ENCODE results near the gene MGMT. TPM values are rescaled to one million over a fixed set of nuclear protein-coding genes. Genes with fewer than 3 reads are reported as not detected.

Gene MGMT
- total RNA-seq, 1 donor from 2014 or later: 19.4 TPM

DNA sequence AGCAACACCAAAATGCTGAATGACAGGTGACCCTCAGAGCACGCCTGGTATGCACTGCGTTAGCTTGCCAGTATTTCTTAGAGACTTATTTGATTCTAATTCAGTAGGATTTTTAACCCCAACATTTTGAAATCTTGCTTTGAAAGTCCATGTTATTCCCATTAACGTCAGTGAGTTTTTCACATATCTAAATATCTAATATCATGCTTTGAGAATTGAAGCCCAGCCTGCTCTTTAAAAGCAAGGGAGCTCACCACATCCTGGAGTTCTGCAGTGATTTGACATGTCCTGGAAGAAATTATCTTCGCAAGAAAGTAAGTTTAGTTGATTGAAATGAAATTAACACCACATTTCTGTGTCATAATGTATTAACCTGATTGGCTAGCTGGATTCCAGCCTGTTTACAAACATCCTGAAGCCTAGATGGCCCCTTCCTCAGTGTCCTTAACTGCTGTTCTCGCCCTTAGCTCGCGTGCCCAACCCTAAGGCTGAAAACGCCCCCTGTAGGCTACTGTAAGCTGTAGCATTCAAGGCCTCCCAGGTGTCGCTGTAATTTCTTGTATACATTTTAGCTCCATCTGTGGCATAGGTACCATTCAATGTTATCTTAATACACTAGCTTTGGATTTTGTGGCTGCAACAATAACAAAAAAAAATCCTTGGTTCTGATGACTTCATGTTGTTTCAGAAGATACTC lies 191.5 kb downstream of the MGMT start:
- no peak overlapping the region for H3K27ac ChIP-seq
- no peak overlapping the region for H3K4me3 ChIP-seq
- DNase-seq (no peak), ATAC-seq (no peak)
- H3K4me1 ChIP-seq: no peaks in the 10 kb centered on the region
- no peaks in the 10 kb centered on the region for H3K27me3 ChIP-seq
- intact Hi-C loops (cut with DNase I): no loop called here
- TF ChIP-seq, protein P1, sequence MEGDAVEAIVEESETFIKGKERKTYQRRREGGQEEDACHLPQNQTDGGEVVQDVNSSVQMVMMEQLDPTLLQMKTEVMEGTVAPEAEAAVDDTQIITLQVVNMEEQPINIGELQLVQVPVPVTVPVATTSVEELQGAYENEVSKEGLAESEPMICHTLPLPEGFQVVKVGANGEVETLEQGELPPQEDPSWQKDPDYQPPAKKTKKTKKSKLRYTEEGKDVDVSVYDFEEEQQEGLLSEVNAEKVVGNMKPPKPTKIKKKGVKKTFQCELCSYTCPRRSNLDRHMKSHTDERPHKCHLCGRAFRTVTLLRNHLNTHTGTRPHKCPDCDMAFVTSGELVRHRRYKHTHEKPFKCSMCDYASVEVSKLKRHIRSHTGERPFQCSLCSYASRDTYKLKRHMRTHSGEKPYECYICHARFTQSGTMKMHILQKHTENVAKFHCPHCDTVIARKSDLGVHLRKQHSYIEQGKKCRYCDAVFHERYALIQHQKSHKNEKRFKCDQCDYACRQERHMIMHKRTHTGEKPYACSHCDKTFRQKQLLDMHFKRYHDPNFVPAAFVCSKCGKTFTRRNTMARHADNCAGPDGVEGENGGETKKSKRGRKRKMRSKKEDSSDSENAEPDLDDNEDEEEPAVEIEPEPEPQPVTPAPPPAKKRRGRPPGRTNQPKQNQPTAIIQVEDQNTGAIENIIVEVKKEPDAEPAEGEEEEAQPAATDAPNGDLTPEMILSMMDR (IDR thresholded peaks at IDR 0.05): peak; percentile 14
- H3K36me3 ChIP-seq: no peaks in the 10 kb centered on the region
- no peaks in the 10 kb centered on the region for H3K9me3 ChIP-seq

DNA sequence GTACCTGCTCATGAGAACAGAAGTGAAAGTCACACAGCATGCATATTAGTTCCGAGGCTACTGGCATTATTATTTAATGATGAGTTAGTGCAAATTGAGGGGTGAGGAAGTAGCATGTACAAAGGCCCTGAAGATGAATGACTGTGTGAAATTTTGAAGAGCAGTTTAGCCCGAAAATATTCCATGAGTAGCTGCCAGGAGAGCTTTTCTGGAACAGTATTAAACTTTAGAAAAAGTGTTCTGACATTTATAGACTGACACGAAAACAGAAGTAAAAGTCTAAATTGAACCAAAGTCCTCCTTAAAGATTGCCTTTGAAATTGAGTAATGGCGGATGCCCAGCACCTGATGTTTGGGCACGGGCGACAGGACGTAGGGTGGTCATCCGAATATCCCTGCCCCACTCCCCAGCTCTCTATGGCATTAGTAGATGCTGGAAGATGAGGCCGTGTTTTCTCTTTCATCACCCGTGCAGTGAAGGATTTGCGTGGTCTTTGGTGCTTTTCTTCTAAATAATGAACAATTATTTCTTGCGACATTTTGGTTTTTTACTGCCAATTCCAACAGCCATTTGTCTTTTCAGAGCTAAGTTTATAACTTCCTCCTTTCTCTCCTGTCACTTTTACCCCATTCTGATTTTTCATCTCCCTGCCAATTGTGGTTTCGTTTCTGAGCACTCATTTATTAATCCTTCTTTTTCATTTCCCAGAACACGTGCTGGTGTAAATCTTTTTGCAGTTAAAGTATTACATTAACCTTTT lies 192.6 kb downstream of the MGMT start:
- H3K27ac ChIP-seq: no peak overlapping the region
- no peaks in the 10 kb centered on the region for H3K27me3 ChIP-seq
- no peak overlapping the region for H3K4me3 ChIP-seq
- no peaks in the 10 kb centered on the region for H3K36me3 ChIP-seq
- intact Hi-C loops (cut with DNase I): no loop called here
- TF ChIP-seq, protein P1 (IDR thresholded peaks at IDR 0.05): no peak
- H3K4me1 ChIP-seq: no peaks in the 10 kb centered on the region
- ATAC-seq (no peak), DNase-seq (no peak)
- H3K9me3 ChIP-seq: no peaks in the 10 kb centered on the region

DNA sequence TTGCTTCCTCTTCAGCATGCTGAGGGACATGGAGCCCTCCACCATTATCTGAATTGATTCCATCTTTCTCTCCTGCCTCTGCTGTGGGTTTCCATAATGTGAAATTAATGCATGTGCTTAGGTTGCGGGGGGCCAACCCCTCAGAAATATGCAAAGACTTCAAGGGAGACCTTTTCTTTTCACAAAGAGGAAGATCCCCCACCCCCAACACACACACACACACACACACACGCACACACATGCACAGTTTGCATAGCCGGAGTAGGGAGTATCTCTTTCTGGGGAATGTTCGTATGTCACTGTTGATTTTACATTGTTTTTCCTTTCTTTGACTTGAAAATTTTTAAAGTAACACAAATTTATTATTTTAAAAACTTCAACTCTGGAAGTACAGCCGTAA lies 193.5 kb downstream of the MGMT start:
- intact Hi-C loops (cut with DNase I): no loop called here
- Histone ChIP-seq H3K36me3 (no peaks in the 10 kb centered on the region), H3K27ac (no peak overlapping the region), H3K9me3 (no peaks in the 10 kb centered on the region), H3K27me3 (no peaks in the 10 kb centered on the region), H3K4me1 (no peaks in the 10 kb centered on the region), H3K4me3 (no peak overlapping the region)
- ATAC-seq: no peak
- no peak for DNase-seq
- TF ChIP-seq, protein P1 (IDR thresholded peaks at IDR 0.05): no peak

DNA sequence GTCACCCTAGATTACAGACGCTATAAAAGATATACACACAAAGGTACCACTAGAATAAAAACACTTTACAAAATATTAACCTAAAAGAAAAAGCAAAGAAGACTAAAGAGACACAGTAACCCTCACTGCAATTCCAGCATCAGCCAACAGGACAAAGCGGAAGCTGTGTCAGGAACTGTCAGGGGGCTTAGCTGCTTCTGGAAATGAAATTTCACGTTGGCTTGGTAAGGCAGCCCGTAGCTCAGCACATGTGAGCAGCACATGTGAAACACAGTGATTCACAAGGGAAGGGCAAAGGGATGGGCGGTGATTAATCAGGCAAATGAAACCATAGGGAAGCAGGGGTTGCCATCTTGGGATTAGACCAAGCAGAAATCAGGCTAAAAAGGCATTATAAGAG lies 195.4 kb downstream of the MGMT start:
- H3K9me3 ChIP-seq: no peaks in the 10 kb centered on the region
- ATAC-seq (no peak), DNase-seq (no peak)
- no peaks in the 10 kb centered on the region for H3K36me3 ChIP-seq
- H3K27ac ChIP-seq: no peak overlapping the region
- intact Hi-C loops (cut with DNase I): no loop called here
- TF ChIP-seq, protein P1 (IDR thresholded peaks at IDR 0.05): no peak
- no peaks in the 10 kb centered on the region for H3K27me3 ChIP-seq
- no peaks in the 10 kb centered on the region for H3K4me1 ChIP-seq
- H3K4me3 ChIP-seq: no peak overlapping the region

DNA sequence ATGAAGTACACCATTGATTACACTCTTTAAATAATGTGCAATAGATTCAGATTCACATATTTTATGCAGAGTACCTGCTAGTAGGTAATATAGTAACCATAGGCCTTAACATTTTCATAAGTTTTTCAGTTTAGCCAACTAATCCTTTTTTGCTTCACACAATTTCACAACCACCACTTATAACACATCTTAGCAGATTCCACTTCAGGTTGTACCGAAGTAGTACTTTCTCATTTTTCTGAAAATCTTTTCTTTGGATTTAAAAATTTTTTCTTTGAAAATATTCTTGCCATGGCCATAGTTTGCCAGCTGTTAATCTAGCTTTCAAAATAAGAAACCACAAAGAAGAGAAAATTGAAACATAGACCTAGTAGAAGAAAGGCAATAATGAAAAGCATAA lies 203.1 kb downstream of the MGMT start:
- no peak for DNase-seq

More for the DNA sequence above, 203.1 kb downstream of the MGMT start:
- intact Hi-C loops (cut with DNase I): no loop called here
- no peaks in the 10 kb centered on the region for H3K4me1 ChIP-seq
- H3K27me3 ChIP-seq: no peaks in the 10 kb centered on the region
- H3K27ac ChIP-seq: no peak overlapping the region
- ATAC-seq: no peak
- no peaks in the 10 kb centered on the region for H3K36me3 ChIP-seq
- TF ChIP-seq, protein P1 (IDR thresholded peaks at IDR 0.05): no peak
- H3K9me3 ChIP-seq: peaks cover 5% of the 10 kb centered on the region
- no peak overlapping the region for H3K4me3 ChIP-seq
